Neural cell (in vitro differentiated cells): ENCODE data around the gene CEP20. TPM values are rescaled to one million over a fixed set of nuclear protein-coding genes. Genes with fewer than 3 reads are reported as not detected.

Experiments used
- H2AFZ ChIP-seq: fragments of 200-600, 300-800 bp; sonication (generic), shearing (Covaris generic); 2 replicates; pipeline ENCODE4 v1.6.0; 2014; ENCODE audit warnings: low read depth, mild to moderate bottlenecking, antibody characterized with exemption, low read length, moderate library complexity
- H3F3A ChIP-seq: fragments of 200-600 bp; shearing (Covaris generic); 2 replicates; pipeline ENCODE4 v1.6.1; 2016; ENCODE audit warnings: mild to moderate bottlenecking, moderate library complexity, mixed read lengths, antibody characterized with exemption, low read length; ENCODE audit not compliant: insufficient read depth, poor library complexity, severe bottlenecking
- H3K27ac ChIP-seq: fragments of 200-600, 300-800 bp; sonication (generic), shearing (Covaris generic); 2 replicates; pipeline ENCODE4 v1.5.1; 2014; ENCODE audit warnings: mild to moderate bottlenecking, low read length, moderate library complexity
- H3K27me3 ChIP-seq: fragments of 300-800, 200-600 bp; sonication (generic), shearing (Covaris generic); 2 replicates; pipeline ENCODE4 v1.6.0; 2014; ENCODE audit warnings: mild to moderate bottlenecking, low read depth, low read length, moderate library complexity; ENCODE audit not compliant: insufficient read depth
- H3K36me3 ChIP-seq: fragments of 300-800, 200-600 bp; sonication (generic), shearing (Covaris generic); 2 replicates; pipeline ENCODE4 v1.5.1; 2014; ENCODE audit warnings: mild to moderate bottlenecking, antibody characterized with exemption, low read length, moderate library complexity; ENCODE audit not compliant: insufficient read depth
- H3K4me2 ChIP-seq: fragments of 300-800, 200-600 bp; sonication (generic), shearing (Covaris generic); 2 replicates; pipeline ENCODE4 v1.6.0; 2014; ENCODE audit warnings: mild to moderate bottlenecking, low read length
- H3K4me3 ChIP-seq: fragments of 300-800, 200-600 bp; sonication (generic), shearing (Covaris generic); 2 replicates; pipeline ENCODE4 v1.5.1; 2014; ENCODE audit warnings: mild to moderate bottlenecking, low read length, moderate library complexity
- H3K79me2 ChIP-seq: fragments of 200-600 bp; shearing (Covaris generic); replicated peaks from 2 replicates; pipeline ENCODE4 v1.6.0; 2014; ENCODE audit warnings: mild to moderate bottlenecking, low read length, moderate library complexity; ENCODE audit not compliant: insufficient read depth
- H3K9ac ChIP-seq: fragments of 300-800, 200-600 bp; sonication (generic), shearing (Covaris generic); 2 replicates; pipeline ENCODE4 v1.6.1; 2016; ENCODE audit warnings: mild to moderate bottlenecking, low read length, mixed read lengths
- H3K9me2 ChIP-seq: fragments of 200-600 bp; shearing (Covaris generic); 2 replicates; pipeline ENCODE4 v1.6.1; 2016; ENCODE audit warnings: mild to moderate bottlenecking, low read length, mixed read lengths; ENCODE audit not compliant: insufficient read depth
- H3K9me3 ChIP-seq: fragments of 200-600, 300-800 bp; sonication (generic), shearing (Covaris generic); 2 replicates; pipeline ENCODE4 v1.6.1; 2016; ENCODE audit warnings: mild to moderate bottlenecking, mixed run types, low read length, moderate library complexity, mixed read lengths
- H4K20me1 ChIP-seq: fragments of 200-600 bp; shearing (Covaris generic); 2 replicates; pipeline ENCODE4 v1.6.1; 2016; ENCODE audit warnings: mild to moderate bottlenecking, mixed run types; ENCODE audit not compliant: insufficient read depth
- EP300 ChIP-seq: fragments of 450-650 bp; conservative IDR thresholded peaks from 2 replicates; pipeline ENCODE4 v1.6.1; 2014; ENCODE audit warnings: antibody characterized with exemption, mild to moderate bottlenecking, moderate library complexity; ENCODE audit not compliant: poor library complexity, severe bottlenecking
- EZH2 ChIP-seq: fragments of 200-600, 300-800 bp; shearing (Covaris generic), sonication (generic); IDR thresholded peaks from 2 replicates; pipeline ENCODE4 v1.6.1; 2014; ENCODE audit warnings: antibody characterized with exemption, low read length, borderline replicate concordance, mild to moderate bottlenecking; ENCODE audit not compliant: insufficient read depth, poor library complexity, severe bottlenecking
- RAD21 ChIP-seq: fragments of 450-650 bp; conservative IDR thresholded peaks from 2 replicates; pipeline ENCODE4 v1.6.1; 2014; ENCODE audit warnings: antibody characterized with exemption, mild to moderate bottlenecking, moderate library complexity
- SMC3 ChIP-seq: fragments of 450-650 bp; conservative IDR thresholded peaks from 2 replicates; pipeline ENCODE4 v1.6.1; 2014; ENCODE audit warnings: antibody characterized with exemption, mild to moderate bottlenecking, moderate library complexity; ENCODE audit not compliant: poor library complexity
- TAF1 ChIP-seq: IDR thresholded peaks from 2 replicates; pipeline ENCODE4 v1.6.1; 2012; ENCODE audit warnings: low read depth
- polyA plus RNA-seq: library from polyadenylated mRNA; depleted of rRNA; stranded (reverse); fragments of >200 nt; gene quantifications from 2 replicates; pipeline ENCODE4 v1.2.3, GENCODE V29; 2014
- TF ChIP-seq, protein P1 (sequence below): IDR thresholded peaks from 2 replicates; pipeline ENCODE4 v1.6.1; 2012; ENCODE audit warnings: borderline replicate concordance
- TF ChIP-seq, protein P2 (sequence below): fragments of 450-650 bp; IDR thresholded peaks from 2 replicates; pipeline ENCODE4 v1.5.1; 2014; ENCODE audit warnings: antibody characterized with exemption, mild to moderate bottlenecking, moderate library complexity; ENCODE audit not compliant: poor library complexity, severe bottlenecking

CEP20 gene
- polyA plus RNA-seq, 1 donor from 2014 or later, result 59.7 TPM

- H3K27ac ChIP-seq, result no peak overlapping the region
- TF ChIP-seq RAD21 (peak; percentile 40), TAF1 (no peak), SMC3 (peak; percentile 62)
- TF ChIP-seq, protein P1, sequence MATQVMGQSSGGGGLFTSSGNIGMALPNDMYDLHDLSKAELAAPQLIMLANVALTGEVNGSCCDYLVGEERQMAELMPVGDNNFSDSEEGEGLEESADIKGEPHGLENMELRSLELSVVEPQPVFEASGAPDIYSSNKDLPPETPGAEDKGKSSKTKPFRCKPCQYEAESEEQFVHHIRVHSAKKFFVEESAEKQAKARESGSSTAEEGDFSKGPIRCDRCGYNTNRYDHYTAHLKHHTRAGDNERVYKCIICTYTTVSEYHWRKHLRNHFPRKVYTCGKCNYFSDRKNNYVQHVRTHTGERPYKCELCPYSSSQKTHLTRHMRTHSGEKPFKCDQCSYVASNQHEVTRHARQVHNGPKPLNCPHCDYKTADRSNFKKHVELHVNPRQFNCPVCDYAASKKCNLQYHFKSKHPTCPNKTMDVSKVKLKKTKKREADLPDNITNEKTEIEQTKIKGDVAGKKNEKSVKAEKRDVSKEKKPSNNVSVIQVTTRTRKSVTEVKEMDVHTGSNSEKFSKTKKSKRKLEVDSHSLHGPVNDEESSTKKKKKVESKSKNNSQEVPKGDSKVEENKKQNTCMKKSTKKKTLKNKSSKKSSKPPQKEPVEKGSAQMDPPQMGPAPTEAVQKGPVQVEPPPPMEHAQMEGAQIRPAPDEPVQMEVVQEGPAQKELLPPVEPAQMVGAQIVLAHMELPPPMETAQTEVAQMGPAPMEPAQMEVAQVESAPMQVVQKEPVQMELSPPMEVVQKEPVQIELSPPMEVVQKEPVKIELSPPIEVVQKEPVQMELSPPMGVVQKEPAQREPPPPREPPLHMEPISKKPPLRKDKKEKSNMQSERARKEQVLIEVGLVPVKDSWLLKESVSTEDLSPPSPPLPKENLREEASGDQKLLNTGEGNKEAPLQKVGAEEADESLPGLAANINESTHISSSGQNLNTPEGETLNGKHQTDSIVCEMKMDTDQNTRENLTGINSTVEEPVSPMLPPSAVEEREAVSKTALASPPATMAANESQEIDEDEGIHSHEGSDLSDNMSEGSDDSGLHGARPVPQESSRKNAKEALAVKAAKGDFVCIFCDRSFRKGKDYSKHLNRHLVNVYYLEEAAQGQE, result no peak
- TF ChIP-seq, protein P2, sequence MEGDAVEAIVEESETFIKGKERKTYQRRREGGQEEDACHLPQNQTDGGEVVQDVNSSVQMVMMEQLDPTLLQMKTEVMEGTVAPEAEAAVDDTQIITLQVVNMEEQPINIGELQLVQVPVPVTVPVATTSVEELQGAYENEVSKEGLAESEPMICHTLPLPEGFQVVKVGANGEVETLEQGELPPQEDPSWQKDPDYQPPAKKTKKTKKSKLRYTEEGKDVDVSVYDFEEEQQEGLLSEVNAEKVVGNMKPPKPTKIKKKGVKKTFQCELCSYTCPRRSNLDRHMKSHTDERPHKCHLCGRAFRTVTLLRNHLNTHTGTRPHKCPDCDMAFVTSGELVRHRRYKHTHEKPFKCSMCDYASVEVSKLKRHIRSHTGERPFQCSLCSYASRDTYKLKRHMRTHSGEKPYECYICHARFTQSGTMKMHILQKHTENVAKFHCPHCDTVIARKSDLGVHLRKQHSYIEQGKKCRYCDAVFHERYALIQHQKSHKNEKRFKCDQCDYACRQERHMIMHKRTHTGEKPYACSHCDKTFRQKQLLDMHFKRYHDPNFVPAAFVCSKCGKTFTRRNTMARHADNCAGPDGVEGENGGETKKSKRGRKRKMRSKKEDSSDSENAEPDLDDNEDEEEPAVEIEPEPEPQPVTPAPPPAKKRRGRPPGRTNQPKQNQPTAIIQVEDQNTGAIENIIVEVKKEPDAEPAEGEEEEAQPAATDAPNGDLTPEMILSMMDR, result peak; percentile 67
- no peaks in the 10 kb centered on the region for H3K36me3 ChIP-seq
- H3K4me2 ChIP-seq, result no peak overlapping the region
- H3F3A ChIP-seq, result no peaks in the 10 kb centered on the region
- H3K9ac ChIP-seq, result no peak overlapping the region
- H3K9me3 ChIP-seq, result no peaks in the 10 kb centered on the region
- no peak overlapping the region for H3K4me3 ChIP-seq
- H3K27me3 ChIP-seq, result no peaks in the 10 kb centered on the region
- no peak overlapping the region for H2AFZ ChIP-seq
- no peaks in the 10 kb centered on the region for H3K79me2 ChIP-seq
- H3K9me2 ChIP-seq, result no peaks in the 10 kb centered on the region
- H4K20me1 ChIP-seq, result no peaks in the 10 kb centered on the region
Measured at GRCh38 chr16:15874745-15875314, 13.6 kb downstream of the CEP20 start.

DNA sequence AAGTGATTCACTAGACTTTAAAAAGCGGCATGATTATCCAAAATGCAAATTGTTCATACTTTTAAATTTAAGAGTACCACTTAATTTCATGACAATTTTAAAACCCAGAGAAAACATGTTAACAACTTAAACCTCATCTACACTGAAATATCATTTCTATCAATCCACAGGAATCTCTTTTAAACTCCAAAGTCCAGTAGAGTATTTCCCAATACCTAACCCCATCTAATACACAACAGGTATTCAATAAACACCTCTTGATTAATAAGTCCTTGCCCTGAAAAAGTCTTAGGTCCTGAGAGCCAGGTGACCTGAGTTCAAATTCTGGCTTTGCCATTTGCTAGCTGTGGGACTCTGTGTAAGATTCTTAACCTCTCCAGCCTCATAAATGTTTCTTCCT lies 14.7 kb downstream of the CEP20 start:
- H3K4me2 ChIP-seq, result no peak overlapping the region
- no peaks in the 10 kb centered on the region for H3F3A ChIP-seq
- H2AFZ ChIP-seq, result no peak overlapping the region
- no peaks in the 10 kb centered on the region for H4K20me1 ChIP-seq
- no peaks in the 10 kb centered on the region for H3K79me2 ChIP-seq
- no peaks in the 10 kb centered on the region for H3K27me3 ChIP-seq
- no peaks in the 10 kb centered on the region for H3K9me3 ChIP-seq
- no peaks in the 10 kb centered on the region for H3K36me3 ChIP-seq
- no peak overlapping the region for H3K9ac ChIP-seq
- no peak overlapping the region for H3K4me3 ChIP-seq
- no peaks in the 10 kb centered on the region for H3K9me2 ChIP-seq
- H3K27ac ChIP-seq, result no peak overlapping the region
- TF ChIP-seq EZH2, result no peak
- no peak for TF ChIP-seq SMC3
- TF ChIP-seq EP300, result no peak

GRCh38 chr16:15873301-15873700 lies 15.1 kb downstream of the CEP20 start:
- no peaks in the 10 kb centered on the region for H3K79me2 ChIP-seq
- H3K9me3 ChIP-seq, result no peaks in the 10 kb centered on the region
- H3K9ac ChIP-seq, result no peak overlapping the region
- no peaks in the 10 kb centered on the region for H3K27me3 ChIP-seq
- H3K4me2 ChIP-seq, result no peak overlapping the region
- no peak overlapping the region for H2AFZ ChIP-seq
- no peak overlapping the region for H3K27ac ChIP-seq
- H3K36me3 ChIP-seq, result no peaks in the 10 kb centered on the region
- H4K20me1 ChIP-seq, result no peaks in the 10 kb centered on the region
- H3F3A ChIP-seq, result no peaks in the 10 kb centered on the region
- TF ChIP-seq, protein P1, result no peak
- TF ChIP-seq RAD21, result no peak
- TF ChIP-seq, protein P2, result no peak
- no peaks in the 10 kb centered on the region for H3K9me2 ChIP-seq
- H3K4me3 ChIP-seq, result no peak overlapping the region
